Right lung (tissue), 5 donors: ENCODE measurements around the gene LIPF. TPM values are rescaled to one million over a fixed set of nuclear protein-coding genes. Genes with fewer than 3 reads are reported as not detected.
"Not testable (repeated sequence)": the region's sequence is repeated elsewhere in the genome, so short reads cannot be mapped to it uniquely, and the experiment has no call there.

Experiments used
- DNase-seq, 2 donors: peaks; one replicate each; pipeline ENCODE4 v3.0.0-alpha.2; 2013
- polyA plus RNA-seq, 5 donors: library from polyadenylated mRNA; unstranded; fragments of 120-200 nt; gene quantifications; one replicate each; pipeline versions ENCODE4 v1.2.1 to v1.2.3, GENCODE V29; 2013; ENCODE audit warnings: inconsistent platforms in 1 of 5, low replicate concordance in 1 of 5; ENCODE audit not compliant: insufficient read length in 5 of 5, insufficient read depth in 1 of 5

LIPF gene
- polyA plus RNA-seq, 5 donors: 0.12 to 0.33 (median 0.30) TPM; not detected in 2

DNA sequence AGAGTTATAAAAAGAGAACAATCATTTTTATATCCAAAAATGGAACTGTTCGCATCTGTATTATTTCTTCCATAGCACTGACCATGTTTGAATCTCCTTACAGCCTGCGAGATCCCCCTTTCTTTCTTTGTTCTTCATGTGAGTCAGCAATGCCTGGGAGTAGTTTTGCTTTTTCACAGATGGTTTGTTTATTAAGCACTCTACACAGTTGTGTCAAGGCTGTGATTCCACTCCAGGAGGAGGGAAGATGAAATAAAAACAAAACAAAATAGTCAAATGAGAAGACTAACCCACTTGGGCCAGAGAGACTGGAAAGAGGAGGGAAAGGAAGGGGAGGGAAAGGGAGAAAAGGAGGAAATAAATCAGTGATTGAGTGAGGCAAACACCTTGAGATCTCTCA, 7.8 kb downstream of the LIPF start:
- no peak for DNase-seq

DNA sequence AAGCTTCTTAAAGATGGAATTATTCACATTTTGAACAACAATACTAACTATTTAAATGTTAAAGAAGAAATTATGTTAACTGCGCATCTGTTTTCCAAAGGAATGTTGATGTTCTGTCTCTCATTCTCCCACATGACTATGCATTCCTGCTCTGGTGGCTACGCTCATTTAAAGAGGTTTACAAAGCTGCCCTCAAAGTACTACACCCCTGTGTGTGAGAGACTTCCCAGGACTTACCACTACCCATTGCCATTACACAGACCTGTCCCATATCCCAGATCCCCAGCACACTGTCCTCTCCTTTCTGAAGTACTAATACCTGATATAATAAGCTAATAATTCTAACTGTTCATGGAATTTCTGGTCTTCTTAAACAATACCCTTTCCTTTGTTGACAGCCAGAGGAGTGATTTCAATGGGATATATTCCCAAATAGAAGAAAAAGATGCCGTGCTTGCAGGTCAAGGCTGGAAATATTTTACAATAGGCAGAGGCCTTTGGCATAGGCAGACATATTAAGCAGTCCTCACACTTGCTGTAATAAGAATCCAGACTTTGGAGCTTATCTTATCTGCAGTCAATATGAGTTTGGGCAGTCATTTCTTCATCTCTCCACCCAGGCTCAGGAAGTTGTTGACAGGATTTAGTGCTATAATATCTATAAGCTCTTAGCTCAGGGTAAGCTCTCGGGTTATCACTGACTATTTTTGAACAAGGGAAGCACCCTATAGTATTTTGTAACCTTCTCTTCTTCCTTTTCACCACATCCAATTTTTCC, 12.2 kb downstream of the LIPF start:
- DNase-seq: no peak

DNA sequence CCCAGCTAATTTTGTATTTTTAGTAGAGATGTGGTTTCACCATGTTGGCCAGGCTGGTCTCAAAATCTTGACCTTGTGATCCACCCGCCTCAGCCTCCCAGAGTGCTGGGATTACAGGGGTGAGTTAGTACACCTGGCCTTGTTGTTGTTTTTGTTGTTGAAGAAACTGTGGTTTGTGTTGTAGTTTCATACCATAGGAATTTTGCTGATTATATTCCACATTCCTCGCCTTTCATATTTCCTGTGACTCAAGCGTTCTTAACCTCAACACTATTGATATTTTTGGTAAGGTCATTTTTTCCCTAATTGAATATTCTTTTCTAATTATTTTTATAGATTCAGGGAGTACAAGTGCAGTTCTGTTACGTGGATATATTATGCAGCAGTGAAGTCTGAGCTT, 16.7 kb downstream of the LIPF start:
- DNase-seq: no peak

GRCh38 chr10:88682491-88682890, 18.2 kb downstream of the LIPF start:
- DNase-seq: no peak

DNA sequence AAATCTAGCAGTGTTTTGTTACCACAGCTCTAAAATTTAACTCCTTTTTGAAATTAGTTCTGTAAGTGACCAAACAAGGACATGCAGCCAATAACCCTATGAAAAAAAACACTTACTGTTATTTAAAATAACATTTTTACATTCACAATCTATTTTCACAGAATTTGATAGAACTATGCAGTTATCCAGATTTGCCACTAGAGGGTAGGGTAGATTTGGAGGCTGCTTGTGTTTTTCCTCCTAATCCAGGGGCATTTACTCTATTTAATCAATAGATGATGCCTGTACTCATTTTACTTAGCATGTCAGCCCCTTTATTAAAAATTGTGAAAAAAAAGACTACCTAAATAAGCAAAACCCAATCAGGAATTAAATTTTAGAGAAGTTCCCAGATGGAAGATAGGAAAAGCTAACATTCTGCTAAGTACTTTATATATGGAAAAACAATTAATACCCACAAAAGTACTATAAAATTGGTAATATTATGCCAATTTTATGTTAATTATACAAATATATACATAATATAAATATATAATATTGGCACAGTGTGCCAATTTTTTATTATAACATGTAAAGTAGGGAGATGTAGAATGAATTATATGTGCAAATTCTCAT, 23.7 kb downstream of the LIPF start:
- DNase-seq: no peak

- no peak for DNase-seq
Measured at GRCh38 chr10:88689366-88689765, 25.1 kb downstream of the LIPF start.

GRCh38 chr10:88693392-88694020, 29.3 kb downstream of the LIPF start:
- no peak for DNase-seq

- DNase-seq: no peak
Measured at GRCh38 chr10:88702848-88703597, 38.8 kb downstream of the LIPF start.

DNA sequence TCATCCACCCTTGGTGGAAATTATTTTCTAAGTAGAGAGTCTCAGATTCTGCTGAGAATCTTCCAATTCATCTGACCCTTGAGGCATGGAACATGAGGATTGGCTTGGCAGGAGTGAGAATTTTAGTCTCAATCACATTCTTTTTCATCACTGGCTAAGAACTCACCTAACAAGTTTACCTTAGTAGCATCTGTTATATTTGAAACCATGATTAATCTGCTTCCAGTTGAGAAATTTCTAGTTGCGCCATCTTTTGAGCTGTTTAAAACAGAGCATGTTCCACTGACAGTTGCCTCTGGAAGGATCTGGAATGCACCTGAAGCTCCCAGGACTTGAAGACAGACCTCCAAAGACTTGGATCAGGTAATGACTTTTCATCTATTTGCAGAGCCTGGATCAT, 41.7 kb downstream of the LIPF start, which contains the start of gene LIPK:
Gene LIPK, plus strand, starts transcription at position 292 of the 400 bp plus-strand sequence. CDS start 18,295 bp downstream, outside the sequence.
- DNase-seq: no peak

- peak; percentile 23 to 24 for DNase-seq
Measured at GRCh38 chr10:88707429-88708155, 43.4 kb downstream of the LIPF start.

- DNase-seq: not testable (repeated sequence)
Measured at GRCh38 chr10:88709361-88709760, 45.1 kb downstream of the LIPF start.

DNA sequence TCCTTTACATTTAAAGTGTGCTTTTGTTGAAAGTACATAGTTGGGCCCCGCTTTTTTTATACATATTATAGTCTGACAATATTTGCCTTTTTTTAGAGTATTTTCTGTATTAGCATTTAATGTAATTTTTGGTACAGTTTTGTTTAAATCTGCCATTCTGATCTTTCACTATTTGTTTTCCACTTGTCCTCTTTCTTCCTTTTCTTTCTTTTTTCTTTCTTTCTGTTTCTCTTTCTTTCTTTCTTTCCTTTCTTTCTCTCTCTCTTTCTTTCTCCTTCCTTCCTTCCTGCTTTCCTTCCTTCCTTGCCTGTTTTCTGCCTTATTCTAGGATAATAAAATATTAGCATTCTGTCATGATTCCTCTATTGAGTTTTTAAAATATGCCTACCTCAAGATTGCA, 51.3 kb downstream of the LIPF start:
- no peak for DNase-seq

DNA sequence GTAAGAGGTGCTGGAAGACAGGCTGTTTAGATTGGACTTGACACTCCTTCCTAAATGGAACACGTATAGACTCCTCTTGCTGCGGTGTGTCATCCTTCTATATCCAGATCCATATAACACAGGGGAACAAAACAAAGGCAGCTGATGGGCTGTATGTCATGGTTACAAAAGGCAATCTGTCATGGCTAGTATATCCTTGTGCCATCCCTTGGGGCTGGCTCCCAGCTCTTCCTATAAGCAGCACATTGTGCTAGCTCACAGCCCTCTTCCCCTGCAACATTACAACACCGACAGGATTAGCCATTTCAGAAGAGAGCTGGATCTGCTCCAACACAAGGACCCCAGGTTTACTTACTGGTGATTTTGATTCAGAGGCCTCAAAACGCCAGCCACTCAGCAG, 57.1 kb downstream of the LIPF start:
- DNase-seq: no peak

DNA sequence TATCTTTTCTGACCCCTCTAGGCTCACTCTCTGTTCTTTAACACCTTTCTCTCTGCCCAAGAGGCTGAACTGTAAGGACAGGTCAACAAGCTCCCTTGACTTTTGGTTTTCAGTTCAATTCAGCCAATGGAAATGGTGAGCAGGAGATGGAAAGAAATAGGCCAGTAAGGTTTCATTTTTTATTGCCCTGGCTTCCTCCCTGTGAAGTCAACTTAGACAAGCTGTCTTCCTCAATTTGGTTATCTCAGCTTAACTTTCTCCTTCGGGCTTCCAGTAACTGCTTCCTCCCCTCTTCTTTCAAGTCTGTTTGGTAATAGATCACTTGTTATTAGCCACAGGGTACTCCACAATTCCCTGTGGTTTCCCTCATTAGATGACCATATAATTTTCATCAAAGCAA, 61.6 kb downstream of the LIPF start:
- no peak for DNase-seq

GRCh38 chr10:88728107-88728763, 64.0 kb downstream of the LIPF start:
- DNase-seq: no peak

Other genes starting within 250 kb of the LIPF start
- 1 to 10 TPM; 4.3 to 7.0 (median 5.2) TPM for gene RNLS, start 81.1 kb upstream of the LIPF start, polyA plus RNA-seq
- under 1 TPM; 0.09 to 0.31 (median 0.19) TPM for gene LIPJ, start 77.7 kb upstream of the LIPF start, polyA plus RNA-seq
- gene LIPK, start 41.8 kb downstream of the LIPF start, polyA plus RNA-seq: not detected
- not detected for gene LIPN, start 95.6 kb downstream of the LIPF start, polyA plus RNA-seq
- under 1 TPM in 2 of 5 donors, not detected in 3; 0.09 to 0.12 TPM for gene LIPM, start 138.3 kb downstream of the LIPF start, polyA plus RNA-seq
- gene ANKRD22, start 187.4 kb downstream of the LIPF start, polyA plus RNA-seq: 1 to 10 TPM in 1 of 5 donors, under 1 TPM in 4; 0.22 to 1.0 (median 0.70) TPM
- gene STAMBPL1, start 215.8 kb downstream of the LIPF start, polyA plus RNA-seq: 10 to 100 TPM in 3 of 5 donors, 1 to 10 TPM in 2; 6.4 to 14.4 (median 13.0) TPM